Ectodermal cell (in vitro differentiated cells): ENCODE results near the gene ZNF521.

ENCODE experiments used
- H3K27ac ChIP-seq: 2 replicates; pipeline ENCODE4 v1.7.0; 2013; ENCODE audit warnings: mild to moderate bottlenecking, low read depth, low read length; ENCODE audit not compliant: insufficient read depth, poor library complexity, severe bottlenecking
- H3K27me3 ChIP-seq: 2 replicates; pipeline ENCODE4 v1.7.0; 2013; ENCODE audit warnings: mild to moderate bottlenecking, low read length; ENCODE audit not compliant: insufficient read depth, control insufficient read depth, poor library complexity, severe bottlenecking
- H3K36me3 ChIP-seq: one replicate; pipeline ENCODE4 v1.7.0; 2013; ENCODE audit warnings: low read length; ENCODE audit not compliant: control insufficient read depth, insufficient read depth
- H3K4me1 ChIP-seq: one replicate; pipeline ENCODE4 v1.7.0; 2013; ENCODE audit warnings: low read length; ENCODE audit not compliant: control insufficient read depth, insufficient read depth
- H3K4me3 ChIP-seq: 2 replicates; pipeline ENCODE4 v1.7.0; 2013; ENCODE audit warnings: low read depth, low read length, control low read depth; ENCODE audit not compliant: insufficient read depth
- H3K9me3 ChIP-seq: 2 replicates; pipeline ENCODE4 v1.7.0; 2013; ENCODE audit warnings: mild to moderate bottlenecking, low read length, moderate library complexity; ENCODE audit not compliant: control insufficient read depth
- WGBS, 2 experiments: methylation state at CpG; one replicate each; pipeline ENCODE4 v1.1.7; 2013; ENCODE audit warnings: missing lambda C conversion rate in 2 of 2; 5-methylcytosine and 5-hydroxymethylcytosine counted together

ZNF521 gene

DNA sequence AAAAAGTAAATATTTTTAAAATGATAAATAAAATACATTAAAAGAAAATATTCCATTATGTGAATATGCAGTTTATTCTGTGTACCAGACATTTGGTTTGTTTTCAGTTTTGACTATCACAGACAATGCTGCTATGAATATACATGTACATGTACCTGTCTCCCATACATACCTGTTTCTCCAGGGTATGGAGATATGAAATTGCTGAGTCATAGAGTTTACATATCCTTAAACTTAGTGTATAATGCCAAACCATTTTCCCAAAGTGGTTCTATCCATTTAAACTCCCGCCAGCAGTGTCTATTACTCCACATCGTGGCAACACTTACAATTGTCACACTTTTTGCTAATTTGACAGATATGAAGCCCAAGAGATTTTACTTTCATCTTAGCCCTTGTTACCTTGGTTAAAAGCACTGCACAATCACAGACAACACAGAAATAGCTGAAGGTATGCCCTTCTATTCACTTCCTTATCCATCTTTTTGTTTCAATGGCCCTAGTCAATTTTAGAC is 56.3 kb downstream of the ZNF521 start:
- H3K27me3 ChIP-seq, result no peaks in the 10 kb centered on the region
- 99% methylated on average over 2 of the region's 2 CpGs for WGBS, 2 experiments
- no peaks in the 10 kb centered on the region for H3K4me1 ChIP-seq
- no peaks in the 10 kb centered on the region for H3K36me3 ChIP-seq
- H3K27ac ChIP-seq, result no peak overlapping the region
- no peak overlapping the region for H3K4me3 ChIP-seq
- H3K9me3 ChIP-seq, result no peaks in the 10 kb centered on the region

DNA sequence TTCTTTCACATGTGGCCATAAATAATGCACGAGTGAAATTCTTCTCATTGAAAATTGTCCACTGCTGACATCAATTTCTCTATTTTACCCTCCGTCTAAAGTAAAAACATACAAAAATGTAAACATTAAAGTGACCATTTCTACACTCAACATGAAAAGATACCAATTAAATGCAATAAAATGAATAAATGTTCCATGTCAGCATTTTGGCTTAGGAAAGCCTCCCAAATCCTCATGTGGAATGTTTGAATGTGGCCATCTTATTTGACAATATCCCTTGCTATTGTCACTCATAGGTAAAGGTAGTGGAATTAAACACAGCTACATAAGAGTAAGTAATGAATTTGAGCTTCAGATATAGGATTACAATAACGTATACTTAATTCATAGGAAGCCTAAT is 60.8 kb downstream of the ZNF521 start:
- H3K27ac ChIP-seq, result no peak overlapping the region
- no peaks in the 10 kb centered on the region for H3K9me3 ChIP-seq
- no peaks in the 10 kb centered on the region for H3K36me3 ChIP-seq
- WGBS, 2 experiments, result 94 to 97% methylated on average over 3 of the region's 3 CpGs
- peaks cover 12% of the 10 kb centered on the region for H3K4me1 ChIP-seq
- no peaks in the 10 kb centered on the region for H3K27me3 ChIP-seq
- no peak overlapping the region for H3K4me3 ChIP-seq

GRCh38 chr18:25289001-25289631 is 62.9 kb downstream of the ZNF521 start:
- Histone ChIP-seq H3K4me3 (no peak overlapping the region), H3K27me3 (no peaks in the 10 kb centered on the region), H3K9me3 (no peaks in the 10 kb centered on the region), H3K27ac (no peak overlapping the region), H3K36me3 (no peaks in the 10 kb centered on the region), H3K4me1 (peaks cover 32% of the 10 kb centered on the region)
- 86 to 88% methylated on average over 6 to 8 of the region's 9 CpGs for WGBS, 2 experiments

DNA sequence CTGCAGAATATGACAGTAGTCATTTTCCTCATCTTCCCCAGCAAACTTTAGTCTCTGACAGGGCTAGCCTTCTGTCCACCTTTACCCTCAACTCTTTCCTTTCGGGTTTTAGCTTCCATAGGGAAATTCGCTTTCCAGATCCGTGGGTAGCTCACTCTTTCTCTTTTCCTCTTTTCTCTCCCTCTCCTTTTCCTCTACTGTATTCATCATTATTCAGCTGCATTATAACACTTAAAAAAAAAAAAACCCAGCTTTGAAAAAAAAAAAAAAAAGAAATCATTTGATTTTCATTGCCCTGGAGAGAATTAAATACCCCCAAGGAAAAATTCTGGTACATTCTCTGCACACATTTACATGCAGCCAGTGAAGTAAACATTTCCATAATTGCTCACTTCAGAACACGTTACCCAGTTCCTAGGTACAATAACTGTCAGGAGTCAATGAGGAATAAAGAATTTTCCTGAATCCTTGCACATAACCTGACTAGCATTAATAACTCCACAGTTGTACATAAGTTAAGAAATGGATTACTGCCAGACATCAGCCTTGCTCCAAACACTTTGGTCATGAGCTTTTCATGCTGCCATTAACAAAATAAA is 63.5 kb downstream of the ZNF521 start:
- Histone ChIP-seq H3K4me3 (no peak overlapping the region), H3K27me3 (no peaks in the 10 kb centered on the region), H3K27ac (no peak overlapping the region), H3K9me3 (no peaks in the 10 kb centered on the region), H3K36me3 (no peaks in the 10 kb centered on the region), H3K4me1 (peaks cover 39% of the 10 kb centered on the region)
- WGBS, 2 experiments, result 89 to 90% methylated on average over 4 of the region's 4 CpGs

DNA sequence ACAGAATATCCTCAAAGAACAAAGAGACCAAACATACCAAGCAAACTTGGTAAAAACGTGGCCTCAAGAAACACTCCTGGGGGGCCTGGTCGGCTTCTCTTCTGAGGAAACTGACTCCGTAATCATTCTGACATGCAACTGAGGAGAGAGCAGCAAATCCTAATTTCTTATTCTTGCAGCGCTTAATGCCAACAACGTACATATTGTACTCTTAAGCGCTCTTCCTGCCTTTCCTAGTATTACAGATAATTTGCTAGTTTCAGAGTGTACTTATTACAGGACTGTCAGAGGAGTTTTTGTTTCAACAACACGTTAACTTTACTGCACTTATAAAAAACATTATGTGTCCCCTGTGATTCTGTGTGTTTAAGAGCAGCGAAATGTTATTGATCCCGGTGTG is 64.9 kb downstream of the ZNF521 start:
- 88 to 89% methylated on average over 6 to 9 of the region's 9 CpGs for WGBS, 2 experiments
- H3K4me3 ChIP-seq, result no peak overlapping the region
- peaks cover 52% of the 10 kb centered on the region for H3K4me1 ChIP-seq
- H3K27me3 ChIP-seq, result no peaks in the 10 kb centered on the region
- no peak overlapping the region for H3K27ac ChIP-seq
- H3K36me3 ChIP-seq, result no peaks in the 10 kb centered on the region
- no peaks in the 10 kb centered on the region for H3K9me3 ChIP-seq

GRCh38 chr18:25284861-25285550 is 67.0 kb downstream of the ZNF521 start:
- H3K4me1 ChIP-seq, result peaks cover 59% of the 10 kb centered on the region
- WGBS, 2 experiments, result 45 to 47% methylated on average over 10 of the region's 10 CpGs
- no peak overlapping the region for H3K4me3 ChIP-seq
- no peaks in the 10 kb centered on the region for H3K9me3 ChIP-seq
- H3K27me3 ChIP-seq, result no peaks in the 10 kb centered on the region
- H3K36me3 ChIP-seq, result no peaks in the 10 kb centered on the region
- H3K27ac ChIP-seq, result peak overlapping the region; percentile 57

DNA sequence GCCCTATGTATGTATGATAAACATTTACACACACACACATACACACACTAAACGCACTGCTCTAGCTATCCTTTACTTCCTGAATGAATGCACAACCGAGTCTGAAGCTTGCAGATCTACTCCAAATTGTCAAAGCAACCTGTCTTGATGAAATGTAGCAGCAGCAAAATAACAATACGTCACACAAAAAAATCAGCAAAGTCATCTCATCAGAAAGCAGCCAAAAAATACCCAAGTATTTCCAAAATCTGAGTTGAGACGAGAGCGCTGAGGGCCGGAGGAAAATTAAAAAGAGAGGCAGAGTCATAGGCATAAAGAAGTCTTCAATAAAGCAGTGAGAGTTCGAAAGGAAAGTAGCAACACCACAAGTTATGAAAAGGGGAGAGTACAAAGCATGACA is 67.7 kb downstream of the ZNF521 start:
- peak overlapping the region; percentile 57 for H3K27ac ChIP-seq
- H3K27me3 ChIP-seq, result no peaks in the 10 kb centered on the region
- H3K4me3 ChIP-seq, result no peak overlapping the region
- H3K4me1 ChIP-seq, result peaks cover 59% of the 10 kb centered on the region
- H3K9me3 ChIP-seq, result no peaks in the 10 kb centered on the region
- H3K36me3 ChIP-seq, result no peaks in the 10 kb centered on the region
- WGBS, 2 experiments, result 89 to 91% methylated on average over 7 of the region's 7 CpGs

DNA sequence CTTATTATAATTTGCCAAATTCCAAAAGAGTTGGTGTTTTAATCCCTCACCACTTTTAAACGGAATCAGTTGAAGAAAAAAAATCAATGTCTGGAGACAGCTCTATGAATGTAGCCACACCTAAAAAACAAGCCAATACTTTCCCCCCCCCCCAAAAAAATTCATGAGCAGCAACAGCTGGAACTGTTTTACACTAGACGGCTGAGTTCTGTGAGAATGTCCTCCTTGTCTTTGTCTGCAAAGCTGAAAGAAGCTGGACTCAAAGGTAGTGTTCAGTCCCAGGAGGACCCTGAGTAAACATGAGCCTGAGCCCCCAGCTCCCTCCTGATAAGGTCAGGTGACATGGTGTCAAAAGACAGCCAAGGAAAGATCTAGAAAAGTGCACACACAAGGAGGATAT is 68.2 kb downstream of the ZNF521 start:
- peaks cover 59% of the 10 kb centered on the region for H3K4me1 ChIP-seq
- no peak overlapping the region for H3K4me3 ChIP-seq
- H3K27me3 ChIP-seq, result no peaks in the 10 kb centered on the region
- WGBS, 2 experiments, result 56 to 83% methylated on average over 2 of the region's 2 CpGs
- H3K36me3 ChIP-seq, result no peaks in the 10 kb centered on the region
- H3K9me3 ChIP-seq, result no peaks in the 10 kb centered on the region
- no peak overlapping the region for H3K27ac ChIP-seq

DNA sequence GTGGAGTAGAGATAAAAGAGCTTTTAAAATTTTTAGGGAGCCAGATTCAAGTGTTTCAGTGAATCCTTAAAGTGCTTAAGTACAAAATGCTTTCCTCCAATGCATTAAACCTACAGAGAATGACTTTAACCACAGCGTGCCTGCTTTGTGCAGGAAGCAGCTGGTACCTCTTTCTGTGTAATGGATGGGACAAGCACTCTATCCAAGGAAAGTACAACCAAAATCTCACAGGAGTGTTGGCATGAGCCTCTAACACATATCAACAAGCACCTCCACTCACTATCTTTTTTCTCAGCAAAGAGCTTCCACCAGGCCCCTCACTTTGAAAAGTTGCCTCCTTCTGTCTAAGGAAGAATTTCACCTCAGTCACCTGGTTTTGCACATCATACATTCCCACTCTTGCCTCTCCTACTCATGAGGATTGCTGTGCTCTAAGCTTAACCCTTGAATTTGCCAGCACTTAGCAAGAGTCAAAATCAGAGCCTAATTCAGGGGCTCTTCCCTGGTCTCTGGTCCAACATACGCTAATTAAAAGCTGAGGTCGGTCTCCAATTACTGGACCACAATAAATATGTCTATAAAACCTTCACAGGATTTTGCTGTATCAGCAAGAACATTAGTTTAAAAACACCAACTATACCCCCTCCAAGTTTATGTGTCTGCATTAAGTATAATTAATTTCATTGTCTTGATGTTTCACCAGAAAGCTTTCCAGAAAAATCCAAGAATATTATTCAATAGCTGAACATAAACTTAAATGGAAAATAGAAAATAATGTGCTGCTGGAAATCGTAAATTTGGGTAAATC is 68.9 kb downstream of the ZNF521 start:
- Histone ChIP-seq H3K27ac (peak overlapping the region; percentile 30), H3K4me1 (peaks cover 62% of the 10 kb centered on the region), H3K4me3 (no peak overlapping the region), H3K9me3 (no peaks in the 10 kb centered on the region), H3K27me3 (no peaks in the 10 kb centered on the region), H3K36me3 (no peaks in the 10 kb centered on the region)
- 66 to 74% methylated on average over 4 of the region's 4 CpGs for WGBS, 2 experiments

- H3K36me3 ChIP-seq, result no peaks in the 10 kb centered on the region
- no peaks in the 10 kb centered on the region for H3K27me3 ChIP-seq
- WGBS, 2 experiments, result 85 to 89% methylated on average over 7 to 8 of the region's 8 CpGs
- no peak overlapping the region for H3K27ac ChIP-seq
- H3K4me1 ChIP-seq, result peaks cover 55% of the 10 kb centered on the region
- H3K4me3 ChIP-seq, result no peak overlapping the region
- H3K9me3 ChIP-seq, result no peaks in the 10 kb centered on the region
Measured at GRCh38 chr18:25282282-25282681, 69.7 kb downstream of the ZNF521 start.
